ENCODE results near the gene AIG1.

GRCh38 chr6:143021543-143021942, 39.1 kb upstream of the AIG1 start:
- TF ChIP-seq EZH2 (IDR thresholded peaks at IDR 0.05; ENCODE audit: insufficient read depth, poor library complexity, severe bottlenecking) (no peak), EZH2phosphoT487 (IDR thresholded peaks at IDR 0.05; ENCODE audit: insufficient read depth, low read depth) (no peak)

All from GM23248 (cell line).